Fibroblast of mammary gland (primary cell): Measurements from ENCODE around the gene SLC38A6.
"Not testable (repeated sequence)": the region's sequence is repeated elsewhere in the genome, so short reads cannot be mapped to it uniquely, and the experiment has no call there.

ENCODE experiments used
- DNase-seq: peaks from one replicate; pipeline ENCODE4 v3.0.0-alpha.2; 2010; ENCODE audit warnings: low read depth
- H3K4me3 ChIP-seq: 2 replicates; pipeline ENCODE4 v1.5.1; 2011; ENCODE audit warnings: low read depth, mild to moderate bottlenecking, low read length, moderate library complexity; ENCODE audit not compliant: control insufficient read depth
- TF ChIP-seq, protein P1 (sequence below): conservative IDR thresholded peaks from 2 replicates; pipeline ENCODE4 v1.5.1; 2011; ENCODE audit warnings: low read depth, low read length, inconsistent platforms; ENCODE audit not compliant: control insufficient read depth, insufficient read depth

SLC38A6 gene

GRCh38 chr14:61077951-61078720, 97.1 kb downstream of the SLC38A6 start:
- no peak overlapping the region for H3K4me3 ChIP-seq
- TF ChIP-seq, protein P1, sequence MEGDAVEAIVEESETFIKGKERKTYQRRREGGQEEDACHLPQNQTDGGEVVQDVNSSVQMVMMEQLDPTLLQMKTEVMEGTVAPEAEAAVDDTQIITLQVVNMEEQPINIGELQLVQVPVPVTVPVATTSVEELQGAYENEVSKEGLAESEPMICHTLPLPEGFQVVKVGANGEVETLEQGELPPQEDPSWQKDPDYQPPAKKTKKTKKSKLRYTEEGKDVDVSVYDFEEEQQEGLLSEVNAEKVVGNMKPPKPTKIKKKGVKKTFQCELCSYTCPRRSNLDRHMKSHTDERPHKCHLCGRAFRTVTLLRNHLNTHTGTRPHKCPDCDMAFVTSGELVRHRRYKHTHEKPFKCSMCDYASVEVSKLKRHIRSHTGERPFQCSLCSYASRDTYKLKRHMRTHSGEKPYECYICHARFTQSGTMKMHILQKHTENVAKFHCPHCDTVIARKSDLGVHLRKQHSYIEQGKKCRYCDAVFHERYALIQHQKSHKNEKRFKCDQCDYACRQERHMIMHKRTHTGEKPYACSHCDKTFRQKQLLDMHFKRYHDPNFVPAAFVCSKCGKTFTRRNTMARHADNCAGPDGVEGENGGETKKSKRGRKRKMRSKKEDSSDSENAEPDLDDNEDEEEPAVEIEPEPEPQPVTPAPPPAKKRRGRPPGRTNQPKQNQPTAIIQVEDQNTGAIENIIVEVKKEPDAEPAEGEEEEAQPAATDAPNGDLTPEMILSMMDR, result no peak
- DNase-seq, result peak; percentile 66

DNA sequence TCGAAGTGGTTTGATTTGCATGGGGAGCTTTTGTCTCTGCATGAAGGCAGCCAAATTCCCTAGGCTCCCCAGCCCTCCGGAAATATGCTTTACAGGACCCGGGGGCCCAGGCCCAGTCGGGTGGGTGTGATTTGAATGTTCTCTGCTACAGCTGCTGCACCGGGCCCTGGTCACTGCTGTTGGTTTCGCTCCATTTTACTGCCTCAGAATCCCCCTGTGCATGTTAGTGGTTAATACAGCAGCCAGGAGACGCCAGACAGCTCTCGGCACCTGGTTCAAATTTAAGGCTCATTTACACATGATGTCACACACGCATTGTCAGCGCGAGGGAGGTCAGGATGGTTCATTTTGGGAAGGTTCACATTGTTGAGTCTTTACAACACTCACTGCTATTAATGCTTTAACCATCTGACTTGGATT, 99.6 kb downstream of the SLC38A6 start:
- no peak overlapping the region for H3K4me3 ChIP-seq
- TF ChIP-seq, protein P1, result peak; percentile 41
- DNase-seq, result peak; percentile 99

- no peak for DNase-seq
- TF ChIP-seq, protein P1, result no peak
- H3K4me3 ChIP-seq, result no peak overlapping the region
Observed at GRCh38 chr14:61088081-61088480, 107.0 kb downstream of the SLC38A6 start.

DNA sequence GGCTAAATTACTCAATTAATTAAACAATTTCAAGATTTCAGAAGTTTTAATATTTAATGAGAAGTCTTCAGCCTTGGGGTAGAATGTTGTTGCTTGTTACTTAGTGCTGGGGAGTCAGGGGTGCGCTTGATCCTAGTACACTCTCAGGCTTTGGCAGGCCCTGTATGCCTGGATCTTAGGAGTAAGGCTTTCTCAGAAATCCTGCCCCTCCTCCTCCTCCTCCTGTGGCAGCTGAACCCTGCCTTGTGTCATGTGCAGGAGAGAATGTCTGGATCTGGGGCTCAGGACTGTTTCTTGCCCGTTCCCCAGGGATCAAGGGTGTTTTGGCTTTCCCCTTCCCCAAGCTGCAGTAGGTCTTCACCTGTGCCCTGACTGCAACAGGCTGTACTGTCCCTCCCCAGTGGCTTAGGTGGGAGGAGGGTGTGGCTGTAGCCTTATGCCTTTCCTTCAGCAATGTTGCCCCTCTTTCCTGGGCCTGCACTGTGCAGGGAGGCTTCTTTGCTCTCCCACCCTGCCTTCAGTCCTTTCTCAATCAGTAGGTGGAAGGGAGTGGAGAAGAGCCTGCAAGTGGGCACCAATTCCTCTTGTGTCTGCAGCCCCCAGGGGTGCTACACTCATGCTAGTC, 108.2 kb downstream of the SLC38A6 start:
- TF ChIP-seq, protein P1, result no peak
- no peak overlapping the region for H3K4me3 ChIP-seq
- no peak for DNase-seq

DNA sequence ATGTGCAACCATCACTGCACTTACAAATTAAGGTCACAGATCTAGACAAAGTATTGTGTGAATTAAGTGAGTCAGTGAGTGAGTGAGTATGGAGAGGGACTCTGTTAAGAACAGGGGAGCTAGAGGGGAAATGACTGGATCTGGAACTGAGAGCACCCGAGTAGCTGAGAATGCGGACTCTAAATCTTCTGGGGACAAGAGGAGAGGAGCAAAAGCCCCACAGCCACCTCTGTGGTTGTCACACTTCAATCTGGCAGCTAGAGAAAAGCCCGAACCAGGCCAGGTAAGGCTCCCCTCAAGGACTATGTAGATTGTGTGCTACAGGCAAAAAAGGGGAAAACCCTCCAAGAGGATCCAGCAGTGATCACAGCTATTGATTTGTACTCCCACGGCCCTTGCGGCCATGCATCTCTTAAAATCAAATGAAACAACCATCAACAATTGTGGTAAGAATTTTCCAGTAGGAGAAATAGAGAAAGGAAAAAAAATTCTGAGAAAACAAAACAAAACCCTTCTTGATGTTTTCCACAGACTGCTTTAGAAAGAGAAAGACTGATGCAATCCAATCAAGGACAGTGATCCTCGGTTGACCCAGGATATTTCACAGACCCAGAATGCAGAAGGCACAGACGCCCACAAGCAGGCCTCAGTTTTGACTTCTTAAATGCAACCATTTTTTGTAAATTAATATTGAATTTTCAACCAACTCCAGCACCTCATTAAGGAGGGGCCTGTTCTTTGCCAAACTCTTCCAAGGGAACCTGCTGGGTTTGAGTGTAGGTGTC, 109.6 kb downstream of the SLC38A6 start:
- no peak for DNase-seq
- TF ChIP-seq, protein P1, result no peak
- H3K4me3 ChIP-seq, result no peak overlapping the region

DNA sequence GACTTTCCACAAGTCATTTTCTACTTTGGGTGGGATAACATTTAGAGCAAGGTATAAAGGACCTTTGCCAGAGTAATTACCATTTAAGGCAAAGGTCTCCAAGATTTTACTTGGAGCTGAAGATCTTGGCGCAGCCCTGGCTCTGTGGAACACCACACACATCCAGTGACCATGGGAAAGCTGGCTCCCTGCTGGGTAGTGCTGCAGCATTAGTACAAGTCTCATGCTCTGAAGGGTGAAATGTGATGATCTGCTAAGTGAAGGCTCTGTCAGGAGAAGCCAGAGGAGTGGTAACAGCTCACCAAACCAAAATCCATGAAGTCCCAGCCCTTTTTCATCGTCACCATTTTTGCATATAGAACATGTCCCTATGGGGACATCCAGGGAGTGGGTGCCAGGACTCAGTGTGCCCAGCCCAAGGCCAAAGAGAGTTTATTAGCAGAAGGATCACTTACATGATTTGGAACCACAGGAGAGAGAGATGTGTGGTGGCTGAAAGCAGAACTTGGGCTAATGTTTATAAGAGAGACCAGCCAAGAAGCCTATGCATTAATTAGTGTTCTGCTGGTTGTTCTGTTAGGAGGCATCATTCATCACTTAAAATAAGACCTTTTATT, 110.7 kb downstream of the SLC38A6 start:
- TF ChIP-seq, protein P1, result no peak

GRCh38 chr14:61098096-61098495, 117.1 kb downstream of the SLC38A6 start:
- DNase-seq, result not testable (repeated sequence)

More for the DNA sequence above, 110.7 kb downstream of the SLC38A6 start:
- H3K4me3 ChIP-seq, result no peak overlapping the region
- no peak for DNase-seq

More at GRCh38 chr14:61098096-61098495, 117.1 kb downstream of the SLC38A6 start:
- not testable (repeated sequence) for H3K4me3 ChIP-seq
